Liver (tissue), 9 donors: ENCODE data around the gene FAM3A. TPM values are rescaled to one million over a fixed set of nuclear protein-coding genes. Genes with fewer than 3 reads are reported as not detected.

ENCODE experiments used
- DNase-seq: peaks from one replicate; pipeline ENCODE4 v3.0.0-alpha.2; 2017; ENCODE audit warnings: low spot score
- H3K27ac ChIP-seq, 2 donors: one replicate each; pipeline ENCODE4 v1.7.0; 2013; ENCODE audit warnings: inconsistent platforms in 2 of 2, low read length in 2 of 2, control low read depth in 1 of 2, low read depth in 1 of 2, mild to moderate bottlenecking in 1 of 2
- H3K27me3 ChIP-seq, 4 donors: one replicate each; pipeline versions ENCODE4 v1.6.1 to v1.7.0; 2013; ENCODE audit warnings: low read length in 3 of 4, inconsistent platforms in 1 of 4, mild to moderate bottlenecking in 1 of 4, moderate library complexity in 1 of 4; ENCODE audit not compliant: control insufficient read depth in 4 of 4, insufficient read depth in 4 of 4
- H3K36me3 ChIP-seq, 4 donors: one replicate each; pipeline versions ENCODE4 v1.6.1 to v1.7.0; 2013; ENCODE audit warnings: low read length in 3 of 4, mild to moderate bottlenecking in 3 of 4, low read depth in 1 of 4, moderate library complexity in 1 of 4; ENCODE audit not compliant: control insufficient read depth in 4 of 4, insufficient read depth in 3 of 4
- H3K4me1 ChIP-seq, 4 donors: one replicate each; pipeline versions ENCODE4 v1.6.1 to v1.7.0; 2013; ENCODE audit warnings: low read length in 3 of 4, mild to moderate bottlenecking in 3 of 4, moderate library complexity in 1 of 4; ENCODE audit not compliant: control insufficient read depth in 4 of 4, insufficient read depth in 4 of 4
- H3K4me3 ChIP-seq, 3 donors: one replicate each; pipeline versions ENCODE4 v1.6.1 to v1.7.0; 2013; ENCODE audit warnings: low read length in 3 of 3, control low read depth in 1 of 3, low read depth in 1 of 3, mild to moderate bottlenecking in 1 of 3
- H3K9ac ChIP-seq, 2 donors: one replicate each; pipeline ENCODE4 v1.7.0; 2013; ENCODE audit warnings: low read length in 2 of 2, mild to moderate bottlenecking in 2 of 2, moderate library complexity in 2 of 2, control low read depth in 1 of 2, low read depth in 1 of 2
- H3K9me3 ChIP-seq, 4 donors: one replicate each; pipeline versions ENCODE4 v1.6.1 to v1.7.0; 2013; ENCODE audit warnings: low read length in 3 of 4; ENCODE audit not compliant: control insufficient read depth in 4 of 4
- ATF3 ChIP-seq: IDR thresholded peaks from 2 replicates; pipeline ENCODE4 v1.6.1; 2016; ENCODE audit warnings: antibody characterized with exemption
- CTCF ChIP-seq: fragments of 150-350 bp; IDR thresholded peaks from 2 replicates; pipeline ENCODE4 v1.5.1; 2017; ENCODE audit warnings: improper control_type of control experiment, low read depth, low read length; ENCODE audit not compliant: missing input control
- FOXA1 ChIP-seq: IDR thresholded peaks from 2 replicates; pipeline ENCODE4 v1.6.1; 2016; ENCODE audit warnings: antibody characterized with exemption
- GABPA ChIP-seq, 2 donors: IDR thresholded peaks in 1 of 2; conservative IDR thresholded peaks in 1 of 2; 2 replicates each; pipeline ENCODE4 v1.6.1; 2016; ENCODE audit warnings: antibody characterized with exemption in 2 of 2, mild to moderate bottlenecking in 1 of 2, moderate library complexity in 1 of 2
- HNF4A ChIP-seq, 2 donors: conservative IDR thresholded peaks; 2 replicates each; pipeline ENCODE4 v1.6.1; 2016; ENCODE audit warnings: antibody characterized with exemption in 2 of 2, mild to moderate bottlenecking in 2 of 2
- HNF4G ChIP-seq: IDR thresholded peaks from 2 replicates; pipeline ENCODE4 v1.6.1; 2016; ENCODE audit warnings: antibody characterized with exemption
- JUND ChIP-seq, 2 donors: IDR thresholded peaks; 2 replicates each; pipeline ENCODE4 v1.6.1; 2016; ENCODE audit warnings: antibody characterized with exemption in 2 of 2
- MAX ChIP-seq: IDR thresholded peaks from 2 replicates; pipeline ENCODE4 v1.6.1; 2016; ENCODE audit warnings: antibody characterized with exemption
- NR2F2 ChIP-seq: IDR thresholded peaks from 2 replicates; pipeline ENCODE4 v1.6.1; 2016; ENCODE audit warnings: antibody characterized with exemption
- REST ChIP-seq: IDR thresholded peaks from 2 replicates; pipeline ENCODE4 v1.6.1; 2016; ENCODE audit warnings: antibody characterized with exemption, mild to moderate bottlenecking
- RXRA ChIP-seq, 2 donors: IDR thresholded peaks; 2 replicates each; pipeline ENCODE4 v1.6.1; 2017 to 2018; ENCODE audit warnings: antibody characterized with exemption in 2 of 2, mild to moderate bottlenecking in 1 of 2
- SP1 ChIP-seq: IDR thresholded peaks from 2 replicates; pipeline ENCODE4 v1.6.1; 2018; ENCODE audit warnings: antibody characterized with exemption, mild to moderate bottlenecking
- TAF1 ChIP-seq: conservative IDR thresholded peaks from 2 replicates; pipeline ENCODE4 v1.6.1; 2016; ENCODE audit warnings: antibody characterized with exemption, mild to moderate bottlenecking
- YY1 ChIP-seq: IDR thresholded peaks from 2 replicates; pipeline ENCODE4 v1.6.1; 2016; ENCODE audit warnings: antibody characterized with exemption, mild to moderate bottlenecking
- ZBTB33 ChIP-seq: IDR thresholded peaks from 2 replicates; pipeline ENCODE4 v1.6.1; 2016; ENCODE audit warnings: antibody characterized with exemption
- whole genome bisulfite sequencing: extraction: QIAGEN DNeasy Blood & Tissue Kit; methylation state at CpG from one replicate; pipeline ENCODE4 v1.1.7; 2013; 5-methylcytosine and 5-hydroxymethylcytosine counted together
- polyA plus RNA-seq, 2 donors: library from polyadenylated mRNA; stranded (reverse) in 1 of 2; unstranded in 1 of 2; fragments of 200-250 nt in 1 of 2; fragments of >200 nt in 1 of 2; fragmentation: Nextera tagmentation in 1 of 2; extraction: Ambion mirVana in 1 of 2; gene quantifications; one replicate each; pipeline versions ENCODE4 v1.2.1 to v1.2.3, GENCODE V29; 2013 to 2015
- total RNA-seq, 2 donors: library from RNA; depleted of rRNA; stranded (reverse); fragments of >200 nt; gene quantifications; one replicate each; pipeline ENCODE4 v1.2.3, GENCODE V29; 2014
- donor health status: healthy.
- donor health status: healthy.
- donor health status: healthy.
- donor health status: healthy.
- donor health status: healthy.

FAM3A gene
- total and polyA plus RNA-seq, 4 donors = 11.6 to 36.3 (median 34.2) TPM

- no peak overlapping the region for H3K27ac ChIP-seq
- 86% methylated on average over 28 of the region's 28 CpGs for WGBS
- DNase-seq = no peak
- no peak for TF ChIP-seq GABPA (IDR thresholded peaks at IDR 0.05 in 1 of 2, conservative IDR thresholded peaks at IDR 0.05 in 1 of 2)
- TF ChIP-seq REST = no peak
- no peak for TF ChIP-seq FOXA1
- TF ChIP-seq YY1 = no peak
- TF ChIP-seq SP1 = no peak
- TF ChIP-seq HNF4G = no peak
- TF ChIP-seq NR2F2 = no peak
- no peak for TF ChIP-seq ZBTB33
- no peak for TF ChIP-seq MAX
- H3K4me1 ChIP-seq = no peaks in the 10 kb centered on the region
- H3K9ac ChIP-seq = no peak overlapping the region
- no peaks in the 10 kb centered on the region for H3K27me3 ChIP-seq
- H3K9me3 ChIP-seq = no peaks in the 10 kb centered on the region
- H3K4me3 ChIP-seq = no peak overlapping the region
- no peaks in the 10 kb centered on the region for H3K36me3 ChIP-seq
These were observed 43.1 kb downstream of the FAM3A start for GRCh38 chrX:154472685-154473632.

- Histone ChIP-seq H3K36me3 (no peaks in the 10 kb centered on the region), H3K27ac (no peak overlapping the region), H3K27me3 (no peaks in the 10 kb centered on the region), H3K9me3 (no peaks in the 10 kb centered on the region), H3K9ac (no peak overlapping the region), H3K4me1 (no peaks in the 10 kb centered on the region), H3K4me3 (no peak overlapping the region)
- DNase-seq = no peak
- WGBS = 77% methylated on average over 23 of the region's 23 CpGs
- TF ChIP-seq RXRA (IDR thresholded peaks at IDR 0.05) (no peak), HNF4A (conservative IDR thresholded peaks at IDR 0.05) (no peak), YY1 (no peak), TAF1 (no peak), JUND (IDR thresholded peaks at IDR 0.05) (no peak), SP1 (no peak), REST (no peak), ATF3 (no peak), CTCF (no peak), NR2F2 (no peak), GABPA (IDR thresholded peaks at IDR 0.05 in 1 of 2, conservative IDR thresholded peaks at IDR 0.05 in 1 of 2) (no peak)
These were observed 44.0 kb downstream of the FAM3A start for GRCh38 chrX:154471839-154472684.
